HepG2 (cell line): Measurements from ENCODE around the gene PSKH1. TPM values are rescaled to one million over a fixed set of nuclear protein-coding genes. Genes with fewer than 3 reads are reported as not detected.

ENCODE experiments used
- CBX5 ChIP-seq: sonication (generic); formaldehyde crosslinking; IDR thresholded peaks from 2 replicates; pipeline ENCODE4 v1.4.0; 2020; ENCODE audit warnings: missing genetic modification reagents, borderline replicate concordance
- FOXM1 ChIP-seq: sonication (generic); formaldehyde crosslinking; IDR thresholded peaks from 2 replicates; pipeline ENCODE4 v1.5.0; 2020; ENCODE audit warnings: missing genetic modification reagents
- MED8 ChIP-seq: sonication (generic); formaldehyde crosslinking; IDR thresholded peaks from 2 replicates; pipeline ENCODE4 v1.8.1; 2023; ENCODE audit warnings: mild to moderate bottlenecking, missing genetic modification reagents; ENCODE audit not compliant: insufficient replicate concordance
- NCOA5 ChIP-seq: sonication (generic); formaldehyde crosslinking; IDR thresholded peaks from 2 replicates; pipeline ENCODE4 v1.4.0; 2020; ENCODE audit warnings: missing genetic modification reagents
- PLRG1 ChIP-seq: fragments of 450-650 bp; conservative IDR thresholded peaks from 2 replicates; pipeline ENCODE4 v1.6.1; 2016
- SRSF4 ChIP-seq: fragments of 200-400 bp; formaldehyde crosslinking; IDR thresholded peaks from one replicate; pipeline ENCODE4 v1.6.1; 2018; ENCODE audit warnings: mild to moderate bottlenecking, low read depth, low read length, moderate library complexity; ENCODE audit not compliant: poor library complexity, severe bottlenecking
- SSRP1 ChIP-seq: IDR thresholded peaks from 2 replicates; pipeline ENCODE4 v1.6.1; 2016; ENCODE audit warnings: control low read depth
- ZNF143 ChIP-seq: sonication (generic); formaldehyde crosslinking; IDR thresholded peaks from 2 replicates; pipeline ENCODE4 v1.4.0; 2020; ENCODE audit warnings: missing genetic modification reagents
- ZNF160 ChIP-seq: sonication (generic); formaldehyde crosslinking; IDR thresholded peaks from 2 replicates; pipeline ENCODE4 v1.8.0; 2022; ENCODE audit warnings: mild to moderate bottlenecking, inconsistent platforms, missing genetic modification reagents
- ZSCAN21 ChIP-seq: sonication (generic); formaldehyde crosslinking; IDR thresholded peaks from 2 replicates; pipeline ENCODE4 v1.8.0; 2022; ENCODE audit warnings: mild to moderate bottlenecking, missing genetic modification reagents, moderate library complexity, borderline replicate concordance
- ZSCAN31 ChIP-seq: sonication (generic); formaldehyde crosslinking; IDR thresholded peaks from 2 replicates; pipeline ENCODE4 v1.5.0; 2020; ENCODE audit warnings: low read depth, mild to moderate bottlenecking, missing genetic modification reagents
- ZZZ3 ChIP-seq: sonication (generic); formaldehyde crosslinking; IDR thresholded peaks from 2 replicates; pipeline ENCODE4 v1.4.0; 2020; ENCODE audit warnings: missing genetic modification reagents, mild to moderate bottlenecking, borderline replicate concordance
- polyA plus RNA-seq, 8 experiments: library from polyadenylated mRNA; depleted of rRNA in 3 of 8; stranded (reverse) in 7 of 8; unstranded in 1 of 8; fragments of >200 nt; fragmentation: Illumina TruSeq in 4 of 8; extraction: Trizol in 4 of 8; gene quantifications; 2 replicates each; pipeline versions ENCODE4 v1.2.1 to v1.2.3, GENCODE V29; 2011 to 2016; ENCODE audit warnings: low read depth in 4 of 8, missing spikeins in 1 of 8, mixed read lengths in 1 of 8; ENCODE audit not compliant: insufficient read depth in 1 of 8
- total RNA-seq, 5 experiments: library from RNA; depleted of rRNA; stranded (reverse); fragments of >200 nt; fragmentation: Illumina TruSeq; extraction: Trizol; gene quantifications; 2 replicates each; pipeline ENCODE4 v1.2.3, GENCODE V29; 2016; ENCODE audit warnings: low read depth in 1 of 5
- TF ChIP-seq, protein P1 (sequence below): sonication (generic); formaldehyde crosslinking; IDR thresholded peaks from 2 replicates; pipeline ENCODE4 v1.8.1; 2023; ENCODE audit warnings: missing genetic modification reagents, mild to moderate bottlenecking, borderline replicate concordance
- TF ChIP-seq, protein P2 (sequence below): IDR thresholded peaks from 2 replicates; pipeline ENCODE4 v1.6.1; 2018; ENCODE audit warnings: missing genetic modification reagents
- TF ChIP-seq, protein P3 (sequence below): sonication (generic); formaldehyde crosslinking; IDR thresholded peaks from 2 replicates; pipeline ENCODE4 v1.4.0; 2020; ENCODE audit warnings: missing genetic modification reagents; ENCODE audit errors: not compliant biosample characterization
- TF ChIP-seq, protein P4 (sequence below), 2 experiments: sonication (generic) in 1 of 2; formaldehyde crosslinking in 1 of 2; IDR thresholded peaks; 2 replicates each; pipeline versions ENCODE4 v1.4.0 to v1.6.1; 2016 to 2020; ENCODE audit warnings: borderline replicate concordance in 1 of 2, low read depth in 1 of 2, mild to moderate bottlenecking in 1 of 2, missing genetic modification reagents in 1 of 2
- TF ChIP-seq, protein P5 (sequence below): sonication (generic); formaldehyde crosslinking; IDR thresholded peaks from 2 replicates; pipeline ENCODE4 v1.5.0; 2020; ENCODE audit warnings: mild to moderate bottlenecking, missing genetic modification reagents

The PSKH1 gene
- total and polyA plus RNA-seq, 2 of the 13 experiments (the other 11 are each of a cell fraction or from before 2014, with no cell fraction given), result 8.4 to 19.1 TPM

DNA sequence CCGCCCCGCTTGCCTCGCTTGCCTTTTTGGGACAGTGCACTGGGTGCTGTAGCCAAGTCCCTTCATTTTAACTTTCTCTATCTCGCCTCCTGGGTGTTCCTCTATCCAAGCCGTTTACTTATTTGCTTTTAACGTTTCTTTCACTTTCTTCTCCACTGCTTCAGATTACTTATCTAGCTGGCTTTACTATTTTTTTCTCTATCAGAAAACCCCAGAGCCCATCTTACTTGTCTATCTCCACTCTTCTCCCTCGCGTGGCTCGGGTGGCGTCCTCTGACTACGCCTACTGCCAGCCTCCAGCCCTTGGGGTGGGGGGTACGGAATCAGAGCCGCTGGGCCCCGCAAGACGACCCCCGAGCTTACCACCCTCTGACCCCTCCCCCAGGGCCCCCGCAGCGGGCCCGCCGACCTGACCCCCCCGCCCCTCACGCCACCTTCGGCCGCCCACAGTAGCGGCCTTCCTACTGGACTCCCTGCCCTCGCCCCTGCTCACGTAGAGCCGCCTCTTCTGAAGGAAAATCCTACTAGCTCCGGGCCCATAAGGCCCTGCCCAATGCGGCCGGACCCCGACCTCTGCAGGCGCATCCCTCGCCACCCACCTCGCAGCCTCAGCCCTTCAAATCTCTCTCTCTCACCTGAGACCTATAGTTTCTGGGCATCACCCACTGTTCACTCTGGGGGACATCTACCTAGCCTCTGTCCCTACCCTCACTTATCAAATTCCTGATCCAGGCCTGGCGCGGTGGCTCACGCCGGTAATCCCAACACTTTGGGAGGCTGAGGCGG, 76.4 kb downstream of the PSKH1 start (continued):
- TF ChIP-seq FOXM1 (CRISPR knock-in tag), result no peak
- TF ChIP-seq ZNF160 (CRISPR knock-in tag), result peak; percentile 34; the same call in 1 of the 2 replicates
- TF ChIP-seq, protein P1, sequence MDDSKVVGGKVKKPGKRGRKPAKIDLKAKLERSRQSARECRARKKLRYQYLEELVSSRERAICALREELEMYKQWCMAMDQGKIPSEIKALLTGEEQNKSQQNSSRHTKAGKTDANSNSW (CRISPR knock-in tag), result no peak; the same call in 1 of the 2 replicates
- 0 out of 2 replicates have a peak, but pooled peaks have one; percentile 21 for TF ChIP-seq ZSCAN21 (CRISPR knock-in tag)
- TF ChIP-seq, protein P2, sequence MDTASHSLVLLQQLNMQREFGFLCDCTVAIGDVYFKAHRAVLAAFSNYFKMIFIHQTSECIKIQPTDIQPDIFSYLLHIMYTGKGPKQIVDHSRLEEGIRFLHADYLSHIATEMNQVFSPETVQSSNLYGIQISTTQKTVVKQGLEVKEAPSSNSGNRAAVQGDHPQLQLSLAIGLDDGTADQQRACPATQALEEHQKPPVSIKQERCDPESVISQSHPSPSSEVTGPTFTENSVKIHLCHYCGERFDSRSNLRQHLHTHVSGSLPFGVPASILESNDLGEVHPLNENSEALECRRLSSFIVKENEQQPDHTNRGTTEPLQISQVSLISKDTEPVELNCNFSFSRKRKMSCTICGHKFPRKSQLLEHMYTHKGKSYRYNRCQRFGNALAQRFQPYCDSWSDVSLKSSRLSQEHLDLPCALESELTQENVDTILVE, result no peak
- no peak for TF ChIP-seq ZNF143 (CRISPR knock-in tag)
- no peak for TF ChIP-seq SRSF4
- TF ChIP-seq NCOA5, result no peak
- TF ChIP-seq ZSCAN31, result peak; percentile 58; the same call in 1 of the 2 replicates
- TF ChIP-seq, protein P3, sequence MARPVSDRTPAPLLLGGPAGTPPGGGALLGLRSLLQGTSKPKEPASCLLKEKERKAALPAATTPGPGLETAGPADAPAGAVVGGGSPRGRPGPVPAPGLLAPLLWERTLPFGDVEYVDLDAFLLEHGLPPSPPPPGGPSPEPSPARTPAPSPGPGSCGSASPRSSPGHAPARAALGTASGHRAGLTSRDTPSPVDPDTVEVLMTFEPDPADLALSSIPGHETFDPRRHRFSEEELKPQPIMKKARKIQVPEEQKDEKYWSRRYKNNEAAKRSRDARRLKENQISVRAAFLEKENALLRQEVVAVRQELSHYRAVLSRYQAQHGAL (CRISPR knock-in tag), result no peak
- no peak for TF ChIP-seq PLRG1
- TF ChIP-seq, protein P4, sequence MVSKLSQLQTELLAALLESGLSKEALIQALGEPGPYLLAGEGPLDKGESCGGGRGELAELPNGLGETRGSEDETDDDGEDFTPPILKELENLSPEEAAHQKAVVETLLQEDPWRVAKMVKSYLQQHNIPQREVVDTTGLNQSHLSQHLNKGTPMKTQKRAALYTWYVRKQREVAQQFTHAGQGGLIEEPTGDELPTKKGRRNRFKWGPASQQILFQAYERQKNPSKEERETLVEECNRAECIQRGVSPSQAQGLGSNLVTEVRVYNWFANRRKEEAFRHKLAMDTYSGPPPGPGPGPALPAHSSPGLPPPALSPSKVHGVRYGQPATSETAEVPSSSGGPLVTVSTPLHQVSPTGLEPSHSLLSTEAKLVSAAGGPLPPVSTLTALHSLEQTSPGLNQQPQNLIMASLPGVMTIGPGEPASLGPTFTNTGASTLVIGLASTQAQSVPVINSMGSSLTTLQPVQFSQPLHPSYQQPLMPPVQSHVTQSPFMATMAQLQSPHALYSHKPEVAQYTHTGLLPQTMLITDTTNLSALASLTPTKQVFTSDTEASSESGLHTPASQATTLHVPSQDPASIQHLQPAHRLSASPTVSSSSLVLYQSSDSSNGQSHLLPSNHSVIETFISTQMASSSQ (IDR thresholded peaks at IDR 0.05; ENCODE audit: low read depth), result no peak
- TF ChIP-seq, protein P4 (CRISPR knock-in tag; IDR thresholded peaks at IDR 0.05; ENCODE audit: borderline replicate concordance), result no peak
- no peak for TF ChIP-seq ZZZ3
- no peak for TF ChIP-seq MED8
- TF ChIP-seq, protein P5, sequence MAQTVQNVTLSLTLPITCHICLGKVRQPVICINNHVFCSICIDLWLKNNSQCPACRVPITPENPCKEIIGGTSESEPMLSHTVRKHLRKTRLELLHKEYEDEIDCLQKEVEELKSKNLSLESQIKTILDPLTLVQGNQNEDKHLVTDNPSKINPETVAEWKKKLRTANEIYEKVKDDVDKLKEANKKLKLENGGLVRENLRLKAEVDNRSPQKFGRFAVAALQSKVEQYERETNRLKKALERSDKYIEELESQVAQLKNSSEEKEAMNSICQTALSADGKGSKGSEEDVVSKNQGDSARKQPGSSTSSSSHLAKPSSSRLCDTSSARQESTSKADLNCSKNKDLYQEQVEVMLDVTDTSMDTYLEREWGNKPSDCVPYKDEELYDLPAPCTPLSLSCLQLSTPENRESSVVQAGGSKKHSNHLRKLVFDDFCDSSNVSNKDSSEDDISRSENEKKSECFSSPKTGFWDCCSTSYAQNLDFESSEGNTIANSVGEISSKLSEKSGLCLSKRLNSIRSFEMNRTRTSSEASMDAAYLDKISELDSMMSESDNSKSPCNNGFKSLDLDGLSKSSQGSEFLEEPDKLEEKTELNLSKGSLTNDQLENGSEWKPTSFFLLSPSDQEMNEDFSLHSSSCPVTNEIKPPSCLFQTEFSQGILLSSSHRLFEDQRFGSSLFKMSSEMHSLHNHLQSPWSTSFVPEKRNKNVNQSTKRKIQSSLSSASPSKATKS (CRISPR knock-in tag), result 0 out of 2 replicates have a peak, but pooled peaks have one; percentile 20
- no peak for TF ChIP-seq SSRP1 (CRISPR knock-in tag)
- TF ChIP-seq CBX5, result no peak
